ENCODE measurements around the gene CABLES1.
"Not testable (repeated sequence)": the region's sequence is repeated elsewhere in the genome, so short reads cannot be mapped to it uniquely, and the experiment has no call there.

The CABLES1 gene

DNA sequence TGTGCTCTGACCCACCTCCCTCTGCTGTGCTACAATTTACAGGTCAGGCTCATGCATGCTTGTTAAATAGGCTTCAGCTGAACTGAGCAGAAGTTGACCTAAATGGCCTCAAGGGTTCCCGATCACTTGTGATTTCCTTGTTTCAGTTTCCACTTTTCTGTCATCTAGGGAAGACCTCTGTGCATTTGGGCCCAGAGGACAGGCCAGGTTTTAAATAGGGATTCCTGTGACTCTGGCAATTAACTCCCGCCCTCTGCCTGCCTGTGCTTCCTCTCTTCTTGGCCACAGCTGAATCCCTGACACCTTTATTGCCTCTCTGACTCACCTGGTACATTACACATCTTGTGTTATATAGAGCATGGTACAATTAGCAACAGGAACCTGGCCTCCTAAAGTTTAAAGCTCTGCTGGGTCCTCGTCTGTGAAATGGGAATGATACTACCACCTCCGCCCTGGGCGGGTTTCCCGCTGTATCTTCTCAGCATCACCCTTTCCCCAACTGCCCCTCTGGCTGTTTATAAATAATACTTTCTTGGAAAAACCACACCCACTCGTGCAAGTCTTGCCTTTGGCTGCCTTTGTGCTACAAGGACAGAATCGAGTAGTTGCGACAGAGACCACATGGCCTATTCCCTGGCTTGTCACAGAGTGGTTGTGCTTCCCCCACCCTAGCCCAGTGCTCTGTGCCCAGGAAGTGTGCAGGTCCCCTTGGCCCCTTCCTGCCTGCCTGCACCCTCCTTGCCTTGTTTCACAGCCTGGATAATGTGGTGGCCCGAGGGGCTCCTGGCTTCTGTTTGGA is 7.9 kb downstream of the CABLES1 start:
- DNase-seq: no peak

DNA sequence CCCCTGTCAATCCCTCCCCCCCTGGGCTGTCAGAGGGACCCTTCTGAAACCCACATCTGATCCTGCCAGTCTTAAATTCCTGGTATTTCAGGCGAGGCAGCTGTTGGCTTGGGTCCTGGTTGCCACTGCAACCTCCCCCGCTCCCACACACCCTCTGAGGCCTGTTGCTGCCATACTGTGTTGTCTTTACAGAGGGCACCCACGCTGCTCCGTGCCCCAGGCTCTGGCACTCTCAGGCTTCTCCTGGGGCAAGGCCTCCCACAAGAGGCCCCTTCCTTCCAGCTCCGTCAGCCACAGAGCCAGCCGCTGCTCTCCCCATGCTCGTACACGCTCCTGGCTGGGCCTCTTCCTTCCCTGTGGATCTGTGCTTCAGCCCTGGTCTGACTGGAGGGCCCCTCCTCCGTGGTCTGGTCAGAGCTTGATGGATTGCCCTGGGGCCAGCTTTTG is 8.6 kb downstream of the CABLES1 start:
- no peak for DNase-seq

DNA sequence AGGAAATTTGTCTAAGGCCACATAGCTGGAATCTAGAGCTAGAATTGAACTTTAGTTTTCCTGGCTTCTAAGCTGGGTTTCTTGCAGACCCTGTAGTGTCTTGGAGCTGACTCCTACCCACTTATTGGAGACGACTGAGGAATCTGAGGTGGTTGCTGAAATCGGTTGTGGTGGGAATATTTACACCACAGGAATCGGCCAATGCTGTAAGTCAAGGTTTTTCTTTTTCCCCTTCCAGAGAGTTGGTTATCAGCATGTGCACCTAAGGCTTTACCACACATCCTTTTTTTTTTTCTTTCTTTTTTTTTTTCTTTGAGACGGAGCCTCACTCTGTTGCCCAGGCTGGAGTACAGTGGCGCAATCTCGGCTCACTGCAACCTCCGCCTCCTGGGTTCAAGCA is 9.4 kb downstream of the CABLES1 start:
- no peak for DNase-seq

GRCh38 chr18:23145621-23146020 is 10.3 kb downstream of the CABLES1 start:
- DNase-seq: no peak

DNA sequence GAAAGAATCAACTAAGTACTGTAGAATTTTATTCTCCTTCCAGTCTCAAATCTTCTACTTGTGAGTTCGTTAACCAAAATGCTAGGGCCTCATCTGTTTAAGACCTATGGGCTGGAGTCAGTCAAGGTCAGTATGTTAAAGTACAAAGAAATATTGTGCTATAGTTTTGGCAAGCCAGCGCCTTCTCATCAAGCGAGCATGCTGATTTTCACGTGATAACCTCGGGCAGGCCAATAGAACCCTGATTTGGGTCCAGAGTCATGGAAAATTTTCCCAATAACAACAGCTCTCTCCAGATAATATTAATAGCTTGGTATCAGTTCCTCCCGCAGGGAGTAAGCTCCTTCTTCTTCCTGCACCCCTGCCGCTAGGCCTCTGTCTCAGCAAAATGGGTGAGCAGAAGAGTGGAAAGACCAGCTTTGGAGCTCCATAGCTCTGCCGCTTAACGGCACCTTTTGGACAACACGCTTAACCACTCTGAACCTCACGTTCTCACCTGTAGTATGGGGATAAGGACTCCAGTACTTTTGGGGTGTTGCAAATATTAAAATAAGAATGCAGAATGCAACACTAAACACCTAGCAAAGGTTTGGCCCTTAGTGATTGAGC is 11.7 kb downstream of the CABLES1 start:
- DNase-seq: no peak

GRCh38 chr18:23148382-23148781 is 13.1 kb downstream of the CABLES1 start:
- DNase-seq: no peak

- no peak for DNase-seq
Observed at GRCh38 chr18:23149570-23149969, 14.3 kb downstream of the CABLES1 start.

DNA sequence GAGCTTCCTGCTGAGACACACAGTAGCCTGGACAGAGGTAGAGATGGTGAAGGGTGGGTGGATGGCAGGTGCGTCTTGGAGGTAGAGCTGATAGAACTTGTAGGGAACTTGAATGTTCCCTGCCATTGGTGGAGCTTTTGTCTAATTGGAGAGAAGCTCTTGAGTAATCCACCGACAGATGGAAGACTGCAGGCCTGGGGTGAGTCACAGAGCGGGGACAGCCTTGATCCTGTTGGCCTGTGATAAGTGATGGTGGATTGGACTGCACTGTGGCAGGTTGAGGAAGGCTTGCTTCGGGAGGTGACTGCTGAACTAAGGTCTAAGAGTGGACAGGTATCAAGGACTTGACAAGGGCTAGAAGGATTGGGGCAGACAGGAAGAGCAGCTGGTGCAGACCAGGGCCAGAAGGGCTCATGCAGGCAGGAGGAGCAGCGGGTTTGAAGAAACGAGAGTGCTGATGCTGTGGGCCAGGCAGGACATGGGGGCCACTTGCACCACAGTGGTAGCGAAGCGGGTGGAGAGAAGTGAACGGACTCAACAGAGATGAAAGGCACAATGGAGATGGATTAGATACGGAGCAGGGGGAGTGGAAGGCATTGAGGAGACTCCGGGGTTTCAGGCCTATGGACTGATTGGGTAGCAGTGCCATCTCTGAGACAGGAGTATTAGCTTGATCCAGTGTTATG is 16.3 kb downstream of the CABLES1 start:
- no peak for DNase-seq

- DNase-seq: no peak
Observed at GRCh38 chr18:23154030-23154429, 18.7 kb downstream of the CABLES1 start.

- no peak for DNase-seq
Observed at GRCh38 chr18:23154823-23155500, 19.7 kb downstream of the CABLES1 start.

DNA sequence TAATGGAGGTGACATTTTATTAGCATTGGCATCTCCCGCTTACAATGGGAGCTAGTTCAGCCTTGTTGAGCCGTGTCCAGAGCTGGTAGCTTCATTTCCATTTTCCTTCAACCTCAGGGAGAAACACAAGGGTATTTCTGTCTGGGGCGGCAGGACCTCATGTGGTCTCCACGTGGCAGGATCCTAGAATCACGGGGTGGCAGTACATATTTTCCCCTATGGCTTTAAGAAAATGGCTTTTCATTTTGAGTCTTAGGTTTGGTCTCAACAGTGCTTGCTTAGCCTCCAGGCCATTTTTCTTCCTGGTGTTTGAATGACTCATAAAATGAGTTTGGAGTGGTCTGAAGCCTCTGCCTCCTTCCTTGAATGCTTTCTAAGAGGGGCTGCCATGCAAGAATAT is 20.3 kb downstream of the CABLES1 start:
- no peak for DNase-seq

DNA sequence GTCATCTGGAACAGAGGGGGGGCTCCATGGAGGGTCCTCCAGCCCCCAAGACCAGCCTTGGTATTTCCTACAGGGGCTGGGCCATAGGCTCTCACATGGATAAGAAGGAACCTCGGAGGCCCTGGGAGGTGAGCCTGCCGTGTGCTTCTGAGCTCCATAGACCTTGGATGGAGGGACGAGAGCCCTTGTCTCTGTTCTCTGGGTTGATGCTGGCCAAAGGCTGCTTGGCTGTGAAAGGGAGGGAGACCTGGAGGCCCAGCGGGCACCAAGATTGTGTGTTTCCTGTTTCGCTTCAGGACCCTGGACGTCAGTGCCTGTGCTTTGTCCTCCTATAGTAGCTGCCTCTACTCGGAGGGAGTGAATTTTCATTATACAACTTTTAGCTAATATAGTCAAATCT is 20.8 kb downstream of the CABLES1 start:
- no peak for DNase-seq

GRCh38 chr18:23158058-23158457 is 22.8 kb downstream of the CABLES1 start:
- DNase-seq: no peak

DNA sequence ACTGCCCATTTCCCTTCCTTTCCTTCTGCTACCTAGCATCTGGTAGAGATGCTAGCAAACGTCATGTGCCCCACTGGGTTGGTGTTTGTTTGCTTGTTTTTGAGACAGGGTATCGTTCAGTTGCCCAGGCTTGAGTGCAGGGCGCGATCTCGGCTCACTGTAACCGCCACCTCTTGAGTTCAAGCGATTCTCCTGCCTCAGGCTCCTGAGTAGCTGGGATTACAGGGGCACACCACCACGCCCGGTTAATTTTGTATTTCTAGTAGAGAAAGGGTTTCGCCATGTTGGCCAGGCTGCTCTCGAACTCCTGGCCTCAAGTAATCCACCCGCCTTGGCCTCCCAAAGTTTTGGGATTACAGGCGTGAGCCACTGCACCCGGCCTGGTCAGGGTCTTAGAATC is 23.6 kb downstream of the CABLES1 start:
- DNase-seq: not testable (repeated sequence)

GRCh38 chr18:23159344-23159743 is 24.1 kb downstream of the CABLES1 start:
- no peak for DNase-seq

GRCh38 chr18:23162473-23162872 is 27.2 kb downstream of the CABLES1 start:
- DNase-seq: no peak

GRCh38 chr18:23163786-23164533 is 28.7 kb downstream of the CABLES1 start:
- no peak for DNase-seq

- DNase-seq: no peak
Observed at GRCh38 chr18:23165271-23166068, 30.2 kb downstream of the CABLES1 start.

GRCh38 chr18:23166891-23167541 is 31.7 kb downstream of the CABLES1 start:
- no peak for DNase-seq

- DNase-seq: no peak
Observed at GRCh38 chr18:23169673-23170044, 34.4 kb downstream of the CABLES1 start.

DNA sequence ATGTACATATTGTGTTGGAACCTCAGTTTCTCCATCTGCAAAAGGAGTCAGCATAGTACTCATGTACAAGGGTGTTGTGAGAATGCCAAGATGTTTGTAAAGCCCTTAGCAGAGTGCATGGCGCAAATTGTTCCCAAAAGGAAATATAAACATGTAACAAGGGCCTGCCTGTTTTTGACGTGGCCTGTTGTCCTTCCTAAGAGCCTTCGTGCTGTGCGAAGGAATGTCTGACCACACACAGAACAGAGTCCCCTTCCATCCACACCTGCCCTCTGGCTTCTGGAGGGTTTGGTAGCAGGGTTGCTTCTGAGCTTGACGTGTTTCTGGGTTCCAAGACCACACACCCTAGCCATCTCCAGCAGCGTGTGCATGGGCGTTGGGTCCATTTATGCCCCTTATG is 34.9 kb downstream of the CABLES1 start:
- no peak for DNase-seq
